ENCODE measurements around the gene SLF1.

SLF1 gene

GRCh38 chr5:94632024-94632423, 13.6 kb downstream of the SLF1 start:
- TF ChIP-seq GATA3 (IDR thresholded peaks at IDR 0.05; ENCODE audit: low read depth, low read length) = no peak
- TF ChIP-seq GATA2 (IDR thresholded peaks at IDR 0.05; ENCODE audit: low read depth, low read length) = no peak

GRCh38 chr5:94640176-94640575, 21.7 kb downstream of the SLF1 start:
- TF ChIP-seq GATA2 (IDR thresholded peaks at IDR 0.05; ENCODE audit: low read depth, low read length) (no peak), GATA3 (IDR thresholded peaks at IDR 0.05; ENCODE audit: low read depth, low read length) (no peak)

GRCh38 chr5:94645053-94645452, 26.6 kb downstream of the SLF1 start:
- TF ChIP-seq GATA2 (IDR thresholded peaks at IDR 0.05; ENCODE audit: low read depth, low read length) (no peak), GATA3 (IDR thresholded peaks at IDR 0.05; ENCODE audit: low read depth, low read length) (no peak)

GRCh38 chr5:94646758-94647157, 28.3 kb downstream of the SLF1 start:
- TF ChIP-seq GATA2 (IDR thresholded peaks at IDR 0.05; ENCODE audit: low read depth, low read length) = no peak
- no peak for TF ChIP-seq GATA3 (IDR thresholded peaks at IDR 0.05; ENCODE audit: low read depth, low read length)

GRCh38 chr5:94649874-94650273, 31.4 kb downstream of the SLF1 start:
- TF ChIP-seq GATA2 (IDR thresholded peaks at IDR 0.05; ENCODE audit: low read depth, low read length) = no peak
- TF ChIP-seq GATA3 (IDR thresholded peaks at IDR 0.05; ENCODE audit: low read depth, low read length) = no peak

- TF ChIP-seq GATA3 (IDR thresholded peaks at IDR 0.05; ENCODE audit: low read depth, low read length) (no peak), GATA2 (IDR thresholded peaks at IDR 0.05; ENCODE audit: low read depth, low read length) (no peak)
Observed at GRCh38 chr5:94658272-94658671, 39.8 kb downstream of the SLF1 start.

- TF ChIP-seq GATA2 (IDR thresholded peaks at IDR 0.05; ENCODE audit: low read depth, low read length) (no peak), GATA3 (IDR thresholded peaks at IDR 0.05; ENCODE audit: low read depth, low read length) (no peak)
Observed at GRCh38 chr5:94660506-94660905, 42.0 kb downstream of the SLF1 start.

- TF ChIP-seq GATA3 (IDR thresholded peaks at IDR 0.05; ENCODE audit: low read depth, low read length) (no peak), GATA2 (IDR thresholded peaks at IDR 0.05; ENCODE audit: low read depth, low read length) (no peak)
Observed at GRCh38 chr5:94661086-94661485, 42.6 kb downstream of the SLF1 start.

GRCh38 chr5:94667937-94668336, 49.5 kb downstream of the SLF1 start:
- TF ChIP-seq GATA2 (IDR thresholded peaks at IDR 0.05; ENCODE audit: low read depth, low read length) (no peak), GATA3 (IDR thresholded peaks at IDR 0.05; ENCODE audit: low read depth, low read length) (no peak)

GRCh38 chr5:94670726-94671125, 52.3 kb downstream of the SLF1 start:
- TF ChIP-seq GATA2 (IDR thresholded peaks at IDR 0.05; ENCODE audit: low read depth, low read length) (no peak), GATA3 (IDR thresholded peaks at IDR 0.05; ENCODE audit: low read depth, low read length) (no peak)

- TF ChIP-seq GATA3 (IDR thresholded peaks at IDR 0.05; ENCODE audit: low read depth, low read length) = no peak
- TF ChIP-seq GATA2 (IDR thresholded peaks at IDR 0.05; ENCODE audit: low read depth, low read length) = no peak
Observed at GRCh38 chr5:94672746-94673145, 54.3 kb downstream of the SLF1 start.

- TF ChIP-seq GATA3 (IDR thresholded peaks at IDR 0.05; ENCODE audit: low read depth, low read length) = no peak
- no peak for TF ChIP-seq GATA2 (IDR thresholded peaks at IDR 0.05; ENCODE audit: low read depth, low read length)
Observed at GRCh38 chr5:94674490-94675382, 56.3 kb downstream of the SLF1 start.

- TF ChIP-seq GATA2 (IDR thresholded peaks at IDR 0.05; ENCODE audit: low read depth, low read length) = no peak
- TF ChIP-seq GATA3 (IDR thresholded peaks at IDR 0.05; ENCODE audit: low read depth, low read length) = no peak
Observed at GRCh38 chr5:94675965-94676618, 57.6 kb downstream of the SLF1 start.

- TF ChIP-seq GATA2 (IDR thresholded peaks at IDR 0.05; ENCODE audit: low read depth, low read length) (no peak), GATA3 (IDR thresholded peaks at IDR 0.05; ENCODE audit: low read depth, low read length) (no peak)
Observed at GRCh38 chr5:94682814-94683520, 64.5 kb downstream of the SLF1 start.
